Activated CD8-positive, alpha-beta T cell treated with anti-CD3 and anti-CD28 coated beads for 36 hours (primary cell): Measurements from ENCODE around the gene FAM53A. TPM values are rescaled to one million over a fixed set of nuclear protein-coding genes. Genes with fewer than 3 reads are reported as not detected.

Experiments
- ATAC-seq: fragments of 200-7000 bp; cut with Tn5 transposase; one replicate; pipeline ENCODE4 v1.10.0; 2021; ENCODE audit warnings: mild to moderate bottlenecking, moderate library complexity
- CTCF ChIA-PET: fragments of 350-600 bp; sonication (Branson Sonifier 250); formaldehyde crosslinking; loops from one replicate; lab custom pipeline; 2021; ENCODE audit warnings: antibody characterized with exemption; lab: Charles Lee
- POLR2A ChIA-PET: fragments of 350-600 bp; sonication (Branson Sonifier 250); formaldehyde crosslinking; loops from one replicate; lab custom pipeline; 2021; ENCODE audit warnings: antibody characterized with exemption; lab: Charles Lee
- DNase-seq: peaks from one replicate; pipeline ENCODE4 v3.0.0-alpha.2; 2020
- H3K27ac Mint-ChIP-seq: one replicate; pipeline ENCODE4 v1.8.0; 2021; ENCODE audit warnings: mild to moderate bottlenecking, mixed read lengths
- H3K27me3 Mint-ChIP-seq: one replicate; pipeline ENCODE4 v1.8.0; 2021; ENCODE audit warnings: mixed read lengths
- H3K36me3 Mint-ChIP-seq: one replicate; pipeline ENCODE4 v1.8.0; 2021; ENCODE audit warnings: low read depth, mixed read lengths
- H3K4me1 Mint-ChIP-seq: one replicate; pipeline ENCODE4 v1.8.0; 2021; ENCODE audit warnings: low read depth, mixed read lengths
- H3K4me3 Mint-ChIP-seq: one replicate; pipeline ENCODE4 v1.8.0; 2021; ENCODE audit warnings: mild to moderate bottlenecking, moderate library complexity, mixed read lengths
- H3K9me3 Mint-ChIP-seq: one replicate; pipeline ENCODE4 v1.8.0; 2021; ENCODE audit warnings: mixed read lengths
- intact Hi-C: fragments of 100-400 bp; cut with micrococcal nuclease; formaldehyde crosslinking; loops from one replicate; pipeline ENCODE4 v1.10.0; 2022
- total RNA-seq, 2 experiments: library from RNA; stranded (reverse); gene quantifications; one replicate each; pipeline ENCODE4 v1.2.3, GENCODE V29; 2021
- TF ChIP-seq, protein P1 (sequence below): fragments of 200-600 bp; IDR thresholded peaks from one replicate; pipeline ENCODE4 v1.8.0; 2022; ENCODE audit warnings: antibody characterized with exemption, mild to moderate bottlenecking

FAM53A gene
- total RNA-seq, 2 experiments from 2014 or later, result 1.2 to 1.8 TPM

DNA sequence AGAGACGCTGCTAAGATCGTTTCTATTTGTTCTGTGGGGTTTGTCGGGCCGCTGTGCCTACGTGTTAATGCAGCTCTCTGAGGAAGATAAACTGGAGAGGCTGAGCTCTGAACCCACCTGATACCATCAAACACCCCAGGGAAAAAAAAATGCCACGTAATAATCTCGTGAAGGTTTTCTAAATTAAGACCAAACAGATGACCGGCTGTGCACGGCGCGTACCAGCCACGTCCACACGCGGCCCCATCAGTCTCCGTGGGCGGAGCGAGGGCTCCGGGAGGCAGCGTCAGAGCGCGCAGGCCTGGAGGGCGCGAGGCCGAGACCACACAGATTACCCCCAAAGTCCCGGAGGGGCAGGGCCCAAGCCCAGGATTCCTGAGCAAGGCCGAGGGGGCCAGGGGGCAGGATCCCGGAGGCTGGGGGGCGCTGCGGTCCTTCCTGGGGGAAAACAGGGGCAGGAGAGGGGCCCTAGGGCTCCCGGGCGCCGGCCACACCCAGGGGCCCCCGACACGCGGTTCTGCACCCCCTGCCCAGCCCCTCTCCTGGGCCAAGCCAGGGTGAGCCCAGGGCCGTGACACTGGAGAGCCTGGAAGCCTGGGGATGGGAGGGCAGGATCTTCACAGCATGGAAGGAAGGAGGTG, 91.9 kb downstream of the FAM53A start:
- DNase-seq (no peak), ATAC-seq (no peak)
- intact Hi-C loops, result no loop called here
- CTCF ChIA-PET, result interaction anchor here (1.5 kb wide), 1 partner anchor 37 kb away, joined by 4 read pairs; no protein-coding TSS in a partner anchor
- Mint-ChIP-seq H3K27ac (no peak overlapping the region), H3K4me1 (no peaks in the 10 kb centered on the region), H3K36me3 (peaks cover 4% of the 10 kb centered on the region), H3K27me3 (peaks cover 1% of the 10 kb centered on the region), H3K4me3 (no peak overlapping the region), H3K9me3 (peaks cover 22% of the 10 kb centered on the region)
- POLR2A ChIA-PET, result interaction anchor here (1.3 kb wide), 1 partner anchor 13 kb away, joined by 3 read pairs; no protein-coding TSS in a partner anchor
- TF ChIP-seq, protein P1, sequence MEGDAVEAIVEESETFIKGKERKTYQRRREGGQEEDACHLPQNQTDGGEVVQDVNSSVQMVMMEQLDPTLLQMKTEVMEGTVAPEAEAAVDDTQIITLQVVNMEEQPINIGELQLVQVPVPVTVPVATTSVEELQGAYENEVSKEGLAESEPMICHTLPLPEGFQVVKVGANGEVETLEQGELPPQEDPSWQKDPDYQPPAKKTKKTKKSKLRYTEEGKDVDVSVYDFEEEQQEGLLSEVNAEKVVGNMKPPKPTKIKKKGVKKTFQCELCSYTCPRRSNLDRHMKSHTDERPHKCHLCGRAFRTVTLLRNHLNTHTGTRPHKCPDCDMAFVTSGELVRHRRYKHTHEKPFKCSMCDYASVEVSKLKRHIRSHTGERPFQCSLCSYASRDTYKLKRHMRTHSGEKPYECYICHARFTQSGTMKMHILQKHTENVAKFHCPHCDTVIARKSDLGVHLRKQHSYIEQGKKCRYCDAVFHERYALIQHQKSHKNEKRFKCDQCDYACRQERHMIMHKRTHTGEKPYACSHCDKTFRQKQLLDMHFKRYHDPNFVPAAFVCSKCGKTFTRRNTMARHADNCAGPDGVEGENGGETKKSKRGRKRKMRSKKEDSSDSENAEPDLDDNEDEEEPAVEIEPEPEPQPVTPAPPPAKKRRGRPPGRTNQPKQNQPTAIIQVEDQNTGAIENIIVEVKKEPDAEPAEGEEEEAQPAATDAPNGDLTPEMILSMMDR, result no peak

DNA sequence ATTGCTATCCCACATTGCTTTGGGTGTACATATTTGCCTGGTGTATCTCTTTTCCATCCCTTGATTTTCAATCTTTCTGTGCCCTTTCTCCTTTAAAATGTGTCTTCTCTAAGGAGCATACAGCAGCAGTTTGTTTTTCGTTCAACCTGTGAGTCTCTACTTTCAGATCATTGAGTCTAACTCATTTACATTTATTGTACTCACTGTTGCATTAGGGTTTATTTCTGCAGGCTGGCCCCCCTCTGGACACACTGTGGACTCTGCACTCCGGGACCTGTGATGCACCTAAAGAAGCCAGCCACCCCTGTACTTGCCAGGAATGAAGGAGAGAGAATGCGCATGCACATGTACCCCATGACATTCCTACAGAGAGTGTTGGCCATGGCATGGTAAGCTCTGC, 93.0 kb downstream of the FAM53A start:
- no peak overlapping the region for H3K27ac Mint-ChIP-seq
- intact Hi-C loops, result no loop called here
- DNase-seq (no peak), ATAC-seq (no peak)
- H3K4me3 Mint-ChIP-seq, result no peak overlapping the region
- peaks cover 4% of the 10 kb centered on the region for H3K36me3 Mint-ChIP-seq
- TF ChIP-seq, protein P1, result no peak
- peaks cover 22% of the 10 kb centered on the region for H3K9me3 Mint-ChIP-seq
- no peaks in the 10 kb centered on the region for H3K4me1 Mint-ChIP-seq
- H3K27me3 Mint-ChIP-seq, result peaks cover 1% of the 10 kb centered on the region
- ChIA-PET POLR2A (interaction anchor here (1.3 kb wide), 1 partner anchor 14 kb away, joined by 3 read pairs; no protein-coding TSS in a partner anchor), CTCF (interaction anchor here (1.5 kb wide), 1 partner anchor 38 kb away, joined by 4 read pairs; no protein-coding TSS in a partner anchor)

DNA sequence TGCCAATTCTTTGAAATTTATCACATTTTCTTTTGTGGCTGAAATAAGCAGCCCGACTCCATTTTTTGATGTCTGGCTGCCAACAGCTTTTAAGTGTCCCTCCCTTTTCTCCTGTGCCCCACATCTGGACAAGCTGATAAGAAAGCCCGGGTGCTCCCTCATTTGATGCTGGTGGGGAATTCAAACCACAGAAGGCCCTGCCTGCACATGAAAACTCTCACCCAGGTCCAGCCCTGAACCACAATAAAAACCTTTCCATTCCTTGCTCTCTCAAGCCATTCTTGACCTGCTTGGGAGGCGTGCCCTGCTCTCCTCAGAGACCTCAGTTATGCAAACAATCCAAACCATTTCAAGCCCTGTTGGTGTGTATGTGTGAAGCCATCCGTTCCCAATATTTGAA, 93.9 kb downstream of the FAM53A start:
- TF ChIP-seq, protein P1, result no peak
- no peak for DNase-seq
- intact Hi-C loops, result no loop called here
- no peak for ATAC-seq
- H3K9me3 Mint-ChIP-seq, result peaks cover 22% of the 10 kb centered on the region
- POLR2A ChIA-PET, result no interaction called here
- H3K4me1 Mint-ChIP-seq, result no peaks in the 10 kb centered on the region
- H3K27ac Mint-ChIP-seq, result no peak overlapping the region
- H3K36me3 Mint-ChIP-seq, result peaks cover 4% of the 10 kb centered on the region
- peaks cover 1% of the 10 kb centered on the region for H3K27me3 Mint-ChIP-seq
- no peak overlapping the region for H3K4me3 Mint-ChIP-seq
- CTCF ChIA-PET, result interaction anchor here (1.8 to 2.3 kb wide), 2 partner anchors 13 to 15 kb away, joined by 5 to 8 read pairs; no protein-coding TSS in a partner anchor

Other genes starting within 250 kb of the FAM53A start
- 100 to 1,000 TPM; 115 to 117 TPM for gene SLBP, start 28.0 kb upstream of the FAM53A start, total RNA-seq
- 10 to 100 TPM; 17.8 to 18.2 TPM for gene TMEM129, start 37.0 kb upstream of the FAM53A start, total RNA-seq
- 100 to 1,000 TPM; 190 to 200 TPM for gene TACC3, start 37.2 kb upstream of the FAM53A start, total RNA-seq
- 1 to 10 TPM in 1 of 2 experiments, under 1 TPM in 1; 0.07 to 1.0 TPM for gene FGFR3, start 109.0 kb upstream of the FAM53A start, total RNA-seq
- gene LETM1, start 171.8 kb upstream of the FAM53A start, total RNA-seq, result 10 to 100 TPM; 49.4 to 53.2 TPM
- 100 to 1,000 TPM; 219 TPM for gene NSD2, start 187.1 kb upstream of the FAM53A start, total RNA-seq